Measurements from ENCODE around the gene FBH1.
"Not testable (repeated sequence)": the region's sequence is repeated elsewhere in the genome, so short reads cannot be mapped to it uniquely, and the experiment has no call there.

Gene FBH1

GRCh38 chr10:5873515-5873995 lies 16.5 kb upstream of the FBH1 start:
- DNase-seq = peak in 48 of 58 donors; percentile 8 to 83 (median 46)

- no peak for DNase-seq
Measured at GRCh38 chr10:5876181-5876768, 13.8 kb upstream of the FBH1 start.

GRCh38 chr10:5877041-5877440 lies 13.0 kb upstream of the FBH1 start:
- not testable (repeated sequence) for DNase-seq

GRCh38 chr10:5882961-5883360 lies 7.1 kb upstream of the FBH1 start:
- DNase-seq = no peak

- DNase-seq = no peak
Measured at GRCh38 chr10:5885619-5886018, 4.4 kb upstream of the FBH1 start.

GRCh38 chr10:5887029-5887428 lies 3.0 kb upstream of the FBH1 start:
- no peak for DNase-seq

GRCh38 chr10:5887641-5888040 lies 2.4 kb upstream of the FBH1 start:
- no peak for DNase-seq

GRCh38 chr10:5888351-5888750 lies 1.7 kb upstream of the FBH1 start:
- DNase-seq = peak in 1 of 58 donors; percentile 23

GRCh38 chr10:5888843-5889623 lies 1.0 kb upstream of the FBH1 start:
- DNase-seq = peak in 21 of 58 donors; percentile 7 to 48 (median 29)

GRCh38 chr10:5890452-5890915 lies 441 bp downstream of the FBH1 start:
- peak in 2 of 58 donors; percentile 8 to 56 for DNase-seq

- no peak for DNase-seq
Measured at GRCh38 chr10:5891009-5891408, 966 bp downstream of the FBH1 start.

- no peak for DNase-seq
Measured at GRCh38 chr10:5892007-5892406, 2.0 kb downstream of the FBH1 start.

- no peak for DNase-seq
Measured at GRCh38 chr10:5893321-5893720, 3.3 kb downstream of the FBH1 start.

GRCh38 chr10:5894403-5894802 lies 4.4 kb downstream of the FBH1 start:
- DNase-seq = no peak

GRCh38 chr10:5894873-5895272 lies 4.8 kb downstream of the FBH1 start:
- no peak for DNase-seq

- no peak for DNase-seq
Measured at GRCh38 chr10:5895365-5895764, 5.3 kb downstream of the FBH1 start.

GRCh38 chr10:5895804-5896203 lies 5.8 kb downstream of the FBH1 start:
- no peak for DNase-seq

- DNase-seq = no peak
Measured at GRCh38 chr10:5896208-5897052, 6.4 kb downstream of the FBH1 start.

GRCh38 chr10:5897053-5897340 lies 7.0 kb downstream of the FBH1 start:
- no peak for DNase-seq

- no peak for DNase-seq
Measured at GRCh38 chr10:5897504-5897903, 7.5 kb downstream of the FBH1 start.

GRCh38 chr10:5898163-5898562 lies 8.1 kb downstream of the FBH1 start:
- DNase-seq = no peak

GRCh38 chr10:5900247-5900646 lies 10.2 kb downstream of the FBH1 start:
- no peak for DNase-seq
